ENCODE results near the gene AGA. TPM values are rescaled to one million over a fixed set of nuclear protein-coding genes. Genes with fewer than 3 reads are reported as not detected.
A peak's percentile ranks its signal among the peaks of the same experiment; 100 is the strongest.

Gene AGA
- total RNA-seq, 4 donors from 2014 or later: 5.4 to 32.2 (median 22.1) TPM; not detected in 1

DNA sequence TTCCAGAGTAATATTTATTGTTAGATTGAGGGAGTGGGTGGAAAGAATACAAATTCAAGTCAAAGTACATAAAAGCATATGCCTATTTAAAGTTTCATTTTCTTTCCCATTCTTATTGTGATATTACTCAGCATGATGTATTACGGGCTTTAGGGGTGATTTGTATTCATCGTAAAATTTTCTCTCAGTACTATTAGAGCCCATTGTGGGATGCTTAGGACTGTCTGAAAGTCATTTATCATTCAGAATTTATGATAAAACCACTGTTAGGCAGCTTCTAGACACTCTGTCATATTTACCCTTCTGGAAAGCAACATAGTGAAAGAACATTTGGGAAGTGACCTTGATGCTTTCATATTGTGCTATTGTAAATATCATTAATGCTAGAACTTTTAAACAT lies 45.9 kb downstream of the AGA start:
- intact Hi-C loops (cut with DNase I; ENCODE audit: low total_unique reads) (no loop called here), in situ Hi-C loops (cut with MboI; ENCODE audit: low pct_ligation_motif_present in 1 of 4, low pct_unique_long_range_greater_than_20kb in 1 of 4, low sequenced_read_pairs in 3 of 4) (no loop called here)
- no peak for DNase-seq
- Histone ChIP-seq H3K36me3 (no peaks in the 10 kb centered on the region), H3K4me1 (no peaks in the 10 kb centered on the region), H3K27me3 (no peaks in the 10 kb centered on the region), H3K4me3 (no peak overlapping the region), H3K27ac (no peak overlapping the region), H3K9me3 (no peaks in the 10 kb centered on the region)
- 68 to 80% methylated on average over 2 of the region's 2 CpGs for WGBS, 2 donors (ENCODE audit: low coverage in 1 of 2)
- TF ChIP-seq POLR2A (IDR thresholded peaks at IDR 0.05) (no peak), EP300 (IDR thresholded peaks at IDR 0.05; ENCODE audit: low read depth) (no peak), POLR2AphosphoS5 (IDR thresholded peaks at IDR 0.05) (no peak)
- TF ChIP-seq, protein P1, sequence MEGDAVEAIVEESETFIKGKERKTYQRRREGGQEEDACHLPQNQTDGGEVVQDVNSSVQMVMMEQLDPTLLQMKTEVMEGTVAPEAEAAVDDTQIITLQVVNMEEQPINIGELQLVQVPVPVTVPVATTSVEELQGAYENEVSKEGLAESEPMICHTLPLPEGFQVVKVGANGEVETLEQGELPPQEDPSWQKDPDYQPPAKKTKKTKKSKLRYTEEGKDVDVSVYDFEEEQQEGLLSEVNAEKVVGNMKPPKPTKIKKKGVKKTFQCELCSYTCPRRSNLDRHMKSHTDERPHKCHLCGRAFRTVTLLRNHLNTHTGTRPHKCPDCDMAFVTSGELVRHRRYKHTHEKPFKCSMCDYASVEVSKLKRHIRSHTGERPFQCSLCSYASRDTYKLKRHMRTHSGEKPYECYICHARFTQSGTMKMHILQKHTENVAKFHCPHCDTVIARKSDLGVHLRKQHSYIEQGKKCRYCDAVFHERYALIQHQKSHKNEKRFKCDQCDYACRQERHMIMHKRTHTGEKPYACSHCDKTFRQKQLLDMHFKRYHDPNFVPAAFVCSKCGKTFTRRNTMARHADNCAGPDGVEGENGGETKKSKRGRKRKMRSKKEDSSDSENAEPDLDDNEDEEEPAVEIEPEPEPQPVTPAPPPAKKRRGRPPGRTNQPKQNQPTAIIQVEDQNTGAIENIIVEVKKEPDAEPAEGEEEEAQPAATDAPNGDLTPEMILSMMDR (IDR thresholded peaks at IDR 0.05): no peak

DNA sequence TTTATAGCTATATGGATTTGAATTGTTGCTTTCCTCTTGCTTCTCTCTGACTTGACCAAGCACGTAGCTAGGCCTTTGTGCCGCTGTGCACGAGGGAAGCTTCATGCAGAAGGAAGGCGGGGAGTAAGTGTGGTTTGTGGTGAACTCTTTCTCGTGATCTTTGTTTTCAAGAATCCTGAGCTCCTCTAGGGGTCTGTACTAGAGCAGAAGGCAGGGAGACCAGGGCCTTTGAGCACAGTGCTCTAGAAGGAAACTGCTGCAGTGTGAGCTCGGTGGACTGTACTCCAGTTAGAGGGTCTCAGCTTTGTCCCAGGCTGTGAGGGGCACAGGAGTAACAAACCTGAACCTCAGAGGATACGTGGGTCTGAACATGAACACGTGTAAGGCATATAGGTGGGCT lies 49.0 kb downstream of the AGA start:
- WGBS, 2 donors (ENCODE audit: low coverage in 1 of 2): 40 to 71% methylated on average over 2 to 8 of the region's 8 CpGs
- intact Hi-C loops (cut with DNase I; ENCODE audit: low total_unique reads): no loop called here
- Histone ChIP-seq H3K27ac (no peak overlapping the region), H3K27me3 (no peaks in the 10 kb centered on the region), H3K9me3 (no peaks in the 10 kb centered on the region), H3K36me3 (no peaks in the 10 kb centered on the region), H3K4me1 (no peaks in the 10 kb centered on the region), H3K4me3 (no peak overlapping the region)
- in situ Hi-C loops (cut with MboI; ENCODE audit: low pct_ligation_motif_present in 1 of 4, low pct_unique_long_range_greater_than_20kb in 1 of 4, low sequenced_read_pairs in 3 of 4): no loop called here
- TF ChIP-seq, protein P1 (IDR thresholded peaks at IDR 0.05): no peak
- TF ChIP-seq EP300 (IDR thresholded peaks at IDR 0.05; ENCODE audit: low read depth) (no peak), POLR2A (IDR thresholded peaks at IDR 0.05) (no peak), POLR2AphosphoS5 (IDR thresholded peaks at IDR 0.05) (no peak)
- peak; percentile 26 for DNase-seq

- intact Hi-C loops (cut with DNase I; ENCODE audit: low total_unique reads): no loop called here
Measured at GRCh38 chr4:177391953-177392352, 50.3 kb downstream of the AGA start.

GRCh38 chr4:177391287-177391686 lies 51.0 kb downstream of the AGA start:
- no peaks in the 10 kb centered on the region for H3K4me1 ChIP-seq
- DNase-seq: no peak
- intact Hi-C loops (cut with DNase I; ENCODE audit: low total_unique reads): no loop called here
- no peak for TF ChIP-seq POLR2A (IDR thresholded peaks at IDR 0.05)
- TF ChIP-seq POLR2AphosphoS5 (IDR thresholded peaks at IDR 0.05): no peak
- no peak for TF ChIP-seq EP300 (IDR thresholded peaks at IDR 0.05; ENCODE audit: low read depth)
- TF ChIP-seq, protein P1 (IDR thresholded peaks at IDR 0.05): no peak
- H3K9me3 ChIP-seq: no peaks in the 10 kb centered on the region
- no peaks in the 10 kb centered on the region for H3K36me3 ChIP-seq
- no peak overlapping the region for H3K4me3 ChIP-seq
- in situ Hi-C loops (cut with MboI; ENCODE audit: low pct_ligation_motif_present in 1 of 4, low pct_unique_long_range_greater_than_20kb in 1 of 4, low sequenced_read_pairs in 3 of 4): no loop called here
- H3K27me3 ChIP-seq: no peaks in the 10 kb centered on the region
- 73 to 92% methylated on average over 2 to 3 of the region's 3 CpGs for WGBS, 2 donors (ENCODE audit: low coverage in 1 of 2)
- H3K27ac ChIP-seq: no peak overlapping the region

More at GRCh38 chr4:177391953-177392352, 50.3 kb downstream of the AGA start:
- H3K4me1 ChIP-seq: no peaks in the 10 kb centered on the region
- H3K36me3 ChIP-seq: no peaks in the 10 kb centered on the region
- H3K27me3 ChIP-seq: no peaks in the 10 kb centered on the region
- no peak overlapping the region for H3K4me3 ChIP-seq
- H3K9me3 ChIP-seq: no peaks in the 10 kb centered on the region
- no peak overlapping the region for H3K27ac ChIP-seq
- 69 to 77% methylated on average over 5 to 6 of the region's 6 CpGs for WGBS, 2 donors (ENCODE audit: low coverage in 1 of 2)
- no peak for DNase-seq
- no peak for TF ChIP-seq POLR2A (IDR thresholded peaks at IDR 0.05)
- TF ChIP-seq POLR2AphosphoS5 (IDR thresholded peaks at IDR 0.05): no peak
- no peak for TF ChIP-seq EP300 (IDR thresholded peaks at IDR 0.05; ENCODE audit: low read depth)
- TF ChIP-seq, protein P1 (IDR thresholded peaks at IDR 0.05): no peak
- in situ Hi-C loops (cut with MboI; ENCODE audit: low pct_ligation_motif_present in 1 of 4, low pct_unique_long_range_greater_than_20kb in 1 of 4, low sequenced_read_pairs in 3 of 4): no loop called here
